ENCODE results near the gene SARDH.

GRCh38 chr9:133702798-133703590, 35.2 kb downstream of the SARDH start:
- TF ChIP-seq POLR2A (IDR thresholded peaks at IDR 0.05) = no peak
- TF ChIP-seq CTCF (IDR thresholded peaks at IDR 0.05) = no peak
